Hair follicular keratinocyte (primary cell): ENCODE measurements around the gene ZNF140. TPM values are rescaled to one million over a fixed set of nuclear protein-coding genes. Genes with fewer than 3 reads are reported as not detected.

ENCODE experiments used
- total RNA-seq: library from RNA; depleted of rRNA; stranded (reverse); fragments of >200 nt; gene quantifications from 2 replicates; pipeline ENCODE4 v1.2.3, GENCODE V29; 2015

The ZNF140 gene
- total RNA-seq, result 10.0 and 10.4 TPM in 2 replicates

DNA sequence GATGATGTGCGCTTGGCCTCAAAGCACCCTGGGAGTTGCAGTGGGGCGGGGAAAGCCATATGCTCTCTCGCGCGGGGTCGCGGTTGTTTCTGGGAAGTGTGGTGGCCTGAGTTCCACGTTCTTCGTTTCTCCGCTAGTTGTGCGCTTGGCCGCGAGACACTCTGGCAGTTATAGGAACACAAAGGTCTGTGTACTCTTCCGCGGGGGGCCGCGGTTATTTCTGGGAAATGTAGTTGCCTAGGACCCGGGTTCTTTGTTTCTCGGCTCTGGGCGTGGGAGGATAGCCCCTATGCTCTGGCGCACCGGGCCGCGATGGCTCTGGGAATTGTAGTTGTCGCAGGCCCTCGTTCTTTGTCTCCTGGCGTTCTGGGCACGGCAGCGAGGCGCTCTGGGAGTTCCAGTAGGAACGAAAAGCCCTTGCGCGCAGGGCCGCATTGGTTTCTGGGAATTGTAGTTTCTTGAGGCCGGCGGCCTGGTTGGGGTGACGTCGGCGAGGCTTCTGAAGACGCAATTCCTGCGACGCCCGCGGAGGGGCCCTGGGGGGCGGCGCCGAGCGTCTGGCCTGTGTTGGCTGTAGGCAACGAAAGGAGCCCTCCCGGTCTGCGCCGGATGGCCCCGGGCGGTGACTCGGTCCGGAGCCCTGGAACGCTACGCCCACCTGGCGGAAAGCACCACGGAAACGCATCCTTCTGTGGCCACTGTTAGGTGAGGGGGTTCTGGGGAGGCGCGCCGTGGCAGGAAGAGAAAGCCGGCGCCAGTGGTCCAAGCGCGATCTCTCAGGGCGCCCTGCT is at the start of gene ZNF140:
Gene ZNF140 (plus strand): TSS at position 556 of the 791 bp plus-strand sequence. CDS start 398 bp downstream, outside the sequence.

DNA sequence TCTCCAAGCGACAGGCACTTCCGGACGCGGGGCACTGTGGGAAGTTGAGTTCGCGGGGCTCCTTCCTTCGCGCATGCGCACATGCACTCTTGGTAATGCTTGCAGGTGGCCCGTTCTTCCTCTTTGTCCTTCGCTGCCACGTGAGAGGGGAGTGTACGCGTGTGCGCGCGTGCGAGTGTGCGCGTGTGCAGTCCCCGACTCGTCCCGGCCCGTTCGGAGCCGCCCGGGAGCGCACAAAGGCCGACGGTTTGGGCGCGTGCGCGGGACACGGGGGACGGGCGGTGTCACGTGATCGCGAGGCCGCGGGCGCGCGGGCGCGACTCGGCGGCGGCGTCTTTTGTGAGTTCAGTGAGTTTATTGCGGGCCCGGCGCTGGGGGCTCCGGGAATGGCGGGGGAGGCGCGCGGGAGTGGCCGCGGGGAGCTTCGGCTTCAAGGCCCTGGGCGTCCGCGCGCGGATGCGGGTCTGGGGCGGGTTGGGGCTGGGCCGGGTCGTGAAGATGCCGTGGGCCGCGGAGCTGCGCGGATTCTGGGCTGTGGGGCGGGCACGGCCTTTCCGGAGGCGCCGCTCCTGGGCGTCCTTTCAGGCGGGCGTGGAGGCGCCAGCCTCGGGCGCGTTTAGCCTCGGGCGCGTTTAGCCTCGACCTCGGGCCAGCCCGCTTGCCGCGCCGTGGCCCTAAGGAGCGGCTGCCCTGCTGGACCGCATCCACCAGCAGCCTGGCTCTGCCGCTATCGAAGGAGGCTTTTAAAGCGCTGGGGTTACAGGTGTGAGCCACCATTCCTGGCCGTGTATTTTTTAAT is 43.3 kb upstream of the ZNF140 start, which contains the start of gene ZNF84:
Gene ZNF84 (plus strand): TSS at position 303 of the 799 bp plus-strand sequence. CDS start 3,959 bp downstream, outside the sequence.

GRCh38 chr12:133130038-133130807 is 49.5 kb downstream of the ZNF140 start, which contains the start of the genes ZNF10 and ZNF891:
ZNF10 (plus strand) TSS chr12:133130627; CDS start chr12:133144493, 13,866 bp downstream.
ZNF891 (minus strand) TSS chr12:133130274; CDS start chr12:133121918, 8,356 bp downstream.

Other genes with a start within 250 kb of the ZNF140 start
- 24.0 and 26.2 TPM in 2 replicates for gene CHFR, start 193.3 kb upstream of the ZNF140 start, total RNA-seq
- 2.8 and 3.7 TPM in 2 replicates for gene ZNF605, start 124.6 kb upstream of the ZNF140 start, total RNA-seq
- 1.8 and 3.9 TPM in 2 replicates for gene ZNF26, start 94.6 kb upstream of the ZNF140 start, total RNA-seq
- 7.0 and 17.6 TPM in 2 replicates for gene ZNF84, start 43.4 kb upstream of the ZNF140 start, total RNA-seq
- gene ZNF891, start 49.4 kb downstream of the ZNF140 start, total RNA-seq, result 0.11 and 0.23 TPM in 2 replicates
- 3.4 and 8.4 TPM in 2 replicates for gene ZNF10, start 49.7 kb downstream of the ZNF140 start, total RNA-seq
- 11.9 and 13.5 TPM in 2 replicates for gene ZNF268, start 100.6 kb downstream of the ZNF140 start, total RNA-seq
- not detected in 2 replicates for gene ANHX, start 155.0 kb downstream of the ZNF140 start, total RNA-seq